HepG2 (cell line): ENCODE measurements around the gene C2orf92. TPM values are rescaled to one million over a fixed set of nuclear protein-coding genes. Genes with fewer than 3 reads are reported as not detected.

Experiments
- ARNT2 ChIP-seq: sonication (generic); formaldehyde crosslinking; IDR thresholded peaks from 2 replicates; pipeline ENCODE4 v1.8.0; 2022; ENCODE audit warnings: mild to moderate bottlenecking, low read depth, missing genetic modification reagents, moderate library complexity
- ATAD3A ChIP-seq: sonication (generic); formaldehyde crosslinking; IDR thresholded peaks from 2 replicates; pipeline ENCODE4 v1.4.0; 2020; ENCODE audit warnings: missing genetic modification reagents
- CSRNP1 ChIP-seq: sonication (generic); formaldehyde crosslinking; IDR thresholded peaks from 2 replicates; pipeline ENCODE4 v1.8.1; 2023; ENCODE audit warnings: mild to moderate bottlenecking, missing genetic modification reagents
- ELF1 ChIP-seq: sonication (generic); formaldehyde crosslinking; IDR thresholded peaks from 2 replicates; pipeline ENCODE4 v1.4.0; 2020; ENCODE audit warnings: missing genetic modification reagents
- FLYWCH1 ChIP-seq: sonication (generic); formaldehyde crosslinking; IDR thresholded peaks from 2 replicates; pipeline ENCODE4 v1.8.1; 2023; ENCODE audit warnings: mild to moderate bottlenecking, missing genetic modification reagents
- JUND ChIP-seq: sonication (generic); formaldehyde crosslinking; IDR thresholded peaks from 2 replicates; pipeline ENCODE4 v1.8.0; 2022; ENCODE audit warnings: mild to moderate bottlenecking, missing genetic modification reagents
- PRPF4 ChIP-seq: fragments of 200-400 bp; formaldehyde crosslinking; IDR thresholded peaks from 2 replicates; pipeline ENCODE4 v1.6.1; 2016; ENCODE audit warnings: low read length, low read depth; ENCODE audit not compliant: poor library complexity, severe bottlenecking
- RAD21 ChIP-seq: fragments of 450-650 bp; formaldehyde crosslinking; IDR thresholded peaks from 2 replicates; pipeline ENCODE4 v1.5.0; 2020; ENCODE audit warnings: mild to moderate bottlenecking
- TBP ChIP-seq: sonication (generic); formaldehyde crosslinking; IDR thresholded peaks from 2 replicates; pipeline ENCODE4 v1.5.0; 2020; ENCODE audit warnings: missing genetic modification reagents
- TBX3 ChIP-seq: fragments of 450-650 bp; IDR thresholded peaks from 2 replicates; pipeline ENCODE4 v1.6.1; 2017; ENCODE audit warnings: antibody characterized with exemption, mild to moderate bottlenecking, inconsistent platforms, borderline replicate concordance
- TFE3 ChIP-seq: IDR thresholded peaks from 2 replicates; pipeline ENCODE4 v1.6.1; 2016
- TRIM24 ChIP-seq: sonication (generic); formaldehyde crosslinking; IDR thresholded peaks from 2 replicates; pipeline ENCODE4 v1.8.0; 2022; ENCODE audit warnings: mild to moderate bottlenecking, missing genetic modification reagents
- ZBTB21 ChIP-seq: sonication (generic); formaldehyde crosslinking; IDR thresholded peaks from 2 replicates; pipeline ENCODE4 v1.4.0; 2020; ENCODE audit warnings: missing genetic modification reagents
- ZFP37 ChIP-seq: sonication (generic); formaldehyde crosslinking; IDR thresholded peaks from 2 replicates; pipeline ENCODE4 v1.4.0; 2020; ENCODE audit warnings: missing genetic modification reagents, borderline replicate concordance
- ZFY ChIP-seq: sonication (generic); formaldehyde crosslinking; IDR thresholded peaks from 2 replicates; pipeline ENCODE4 v1.4.0; 2020; ENCODE audit warnings: missing genetic modification reagents
- ZKSCAN8 ChIP-seq: IDR thresholded peaks from 2 replicates; pipeline ENCODE4 v1.6.1; 2016; ENCODE audit warnings: borderline replicate concordance, missing genetic modification reagents, missing compliant biosample characterization
- ZMYM3 ChIP-seq: sonication (generic); formaldehyde crosslinking; IDR thresholded peaks from 2 replicates; pipeline ENCODE4 v1.5.1; 2020; ENCODE audit warnings: mild to moderate bottlenecking, missing genetic modification reagents
- ZNF337 ChIP-seq: sonication (generic); formaldehyde crosslinking; IDR thresholded peaks from 2 replicates; pipeline ENCODE4 v1.5.1; 2020; ENCODE audit warnings: missing genetic modification reagents, low read depth, mild to moderate bottlenecking, borderline replicate concordance
- ZNF350 ChIP-seq: sonication (generic); formaldehyde crosslinking; IDR thresholded peaks from 2 replicates; pipeline ENCODE4 v1.4.0; 2020; ENCODE audit warnings: mild to moderate bottlenecking, low read depth, missing genetic modification reagents, borderline replicate concordance
- ZNF367 ChIP-seq: sonication (generic); formaldehyde crosslinking; IDR thresholded peaks from 2 replicates; pipeline ENCODE4 v1.4.0; 2020; ENCODE audit warnings: missing genetic modification reagents, borderline replicate concordance
- polyA plus RNA-seq, 8 experiments: library from polyadenylated mRNA; depleted of rRNA in 3 of 8; stranded (reverse) in 7 of 8; unstranded in 1 of 8; fragments of >200 nt; fragmentation: Illumina TruSeq in 4 of 8; extraction: Trizol in 4 of 8; gene quantifications; 2 replicates each; pipeline versions ENCODE4 v1.2.1 to v1.2.3, GENCODE V29; 2011 to 2016; ENCODE audit warnings: low read depth in 4 of 8, missing spikeins in 1 of 8, mixed read lengths in 1 of 8; ENCODE audit not compliant: insufficient read depth in 1 of 8
- total RNA-seq, 5 experiments: library from RNA; depleted of rRNA; stranded (reverse); fragments of >200 nt; fragmentation: Illumina TruSeq; extraction: Trizol; gene quantifications; 2 replicates each; pipeline ENCODE4 v1.2.3, GENCODE V29; 2016; ENCODE audit warnings: low read depth in 1 of 5
- TF ChIP-seq, protein P1 (sequence below): sonication (generic); formaldehyde crosslinking; IDR thresholded peaks from 2 replicates; pipeline ENCODE4 v1.4.0; 2020; ENCODE audit warnings: missing genetic modification reagents
- TF ChIP-seq, protein P2 (sequence below): sonication (generic); formaldehyde crosslinking; IDR thresholded peaks from 2 replicates; pipeline ENCODE4 v1.4.0; 2020; ENCODE audit warnings: missing genetic modification reagents, mild to moderate bottlenecking, borderline replicate concordance
- TF ChIP-seq, protein P3 (sequence below): sonication (generic); formaldehyde crosslinking; IDR thresholded peaks from 2 replicates; pipeline ENCODE4 v1.4.0; 2020; ENCODE audit warnings: missing genetic modification reagents, borderline replicate concordance

The C2orf92 gene
- total and polyA plus RNA-seq, 2 of the 13 experiments (the other 11 are each of a cell fraction or from before 2014, with no cell fraction given) = 4.9 to 5.0 TPM

DNA sequence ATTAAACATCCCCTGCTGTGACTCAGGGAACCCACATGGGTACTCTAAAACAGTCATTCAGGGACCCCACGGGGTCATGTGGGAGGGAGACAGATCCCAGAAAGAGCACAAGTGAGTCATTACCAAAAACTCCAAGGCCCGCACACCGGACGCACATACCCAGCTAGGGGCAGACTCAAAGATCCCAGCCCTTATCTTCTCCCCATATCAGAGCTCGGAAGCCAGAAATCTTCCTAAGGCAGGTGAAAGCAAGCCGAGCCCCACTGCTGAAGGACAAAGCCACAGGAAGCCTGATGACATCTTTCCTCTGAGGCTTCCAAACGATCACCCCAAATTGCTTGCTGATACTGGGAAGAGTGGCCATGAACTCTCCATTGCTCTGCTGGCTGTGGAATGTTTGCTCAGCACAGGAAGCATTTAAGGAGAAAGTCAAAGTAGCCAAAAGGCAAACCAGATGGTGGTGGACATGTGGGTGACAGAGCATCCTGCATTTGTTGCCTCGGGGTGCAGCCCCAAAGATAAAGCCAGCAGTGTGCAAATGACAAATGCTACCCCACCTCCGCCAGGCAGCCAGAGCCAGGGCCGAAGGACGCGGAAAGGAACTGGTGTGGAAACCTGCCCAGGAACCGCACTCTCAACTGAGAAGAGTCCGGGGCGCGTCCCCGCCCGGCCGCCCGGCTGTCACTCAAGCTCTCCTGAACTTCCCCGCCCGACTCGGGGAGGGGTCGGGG, 6.5 kb upstream of the C2orf92 start (continued):
- TF ChIP-seq, protein P1, sequence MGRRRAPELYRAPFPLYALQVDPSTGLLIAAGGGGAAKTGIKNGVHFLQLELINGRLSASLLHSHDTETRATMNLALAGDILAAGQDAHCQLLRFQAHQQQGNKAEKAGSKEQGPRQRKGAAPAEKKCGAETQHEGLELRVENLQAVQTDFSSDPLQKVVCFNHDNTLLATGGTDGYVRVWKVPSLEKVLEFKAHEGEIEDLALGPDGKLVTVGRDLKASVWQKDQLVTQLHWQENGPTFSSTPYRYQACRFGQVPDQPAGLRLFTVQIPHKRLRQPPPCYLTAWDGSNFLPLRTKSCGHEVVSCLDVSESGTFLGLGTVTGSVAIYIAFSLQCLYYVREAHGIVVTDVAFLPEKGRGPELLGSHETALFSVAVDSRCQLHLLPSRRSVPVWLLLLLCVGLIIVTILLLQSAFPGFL (CRISPR knock-in tag) = no peak
- TF ChIP-seq ZBTB21 (CRISPR knock-in tag) (0 out of 2 replicates have a peak, but pooled peaks have one; percentile 8), TRIM24 (CRISPR knock-in tag) (no peak), ATAD3A (CRISPR knock-in tag) (no peak), TFE3 (CRISPR knock-in tag) (peak; percentile 8; the same call in 1 of the 2 replicates), ZNF367 (CRISPR knock-in tag) (0 out of 2 replicates have a peak, but pooled peaks have one; percentile 41), FLYWCH1 (CRISPR knock-in tag) (no peak), ZMYM3 (CRISPR knock-in tag) (0 out of 2 replicates have a peak, but pooled peaks have one; percentile 32), RAD21 (CRISPR knock-in tag) (0 out of 2 replicates have a peak, but pooled peaks have one; percentile 43), PRPF4 (no peak), ARNT2 (no peak; the same call in 1 of the 2 replicates), ZNF337 (CRISPR knock-in tag) (no peak), CSRNP1 (CRISPR knock-in tag) (no peak), ZNF350 (CRISPR knock-in tag) (peak; percentile 25; the same call in 1 of the 2 replicates), ZFY (CRISPR knock-in tag) (0 out of 2 replicates have a peak, but pooled peaks have one; percentile 44), JUND (CRISPR knock-in tag) (no peak), TBX3 (no peak), TBP (CRISPR knock-in tag) (no peak), ELF1 (CRISPR knock-in tag) (peak; percentile 8; the same call in 1 of the 2 replicates), ZFP37 (no peak), ZKSCAN8 (CRISPR knock-in tag) (no peak)
- TF ChIP-seq, protein P2, sequence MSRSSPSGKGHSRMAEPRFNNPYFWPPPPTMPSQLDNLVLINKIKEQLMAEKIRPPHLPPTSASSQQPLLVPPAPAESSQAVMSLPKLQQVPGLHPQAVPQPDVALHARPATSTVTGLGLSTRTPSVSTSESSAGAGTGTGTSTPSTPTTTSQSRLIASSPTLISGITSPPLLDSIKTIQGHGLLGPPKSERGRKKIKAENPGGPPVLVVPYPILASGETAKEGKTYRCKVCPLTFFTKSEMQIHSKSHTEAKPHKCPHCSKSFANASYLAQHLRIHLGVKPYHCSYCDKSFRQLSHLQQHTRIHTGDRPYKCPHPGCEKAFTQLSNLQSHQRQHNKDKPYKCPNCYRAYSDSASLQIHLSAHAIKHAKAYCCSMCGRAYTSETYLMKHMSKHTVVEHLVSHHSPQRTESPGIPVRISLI (CRISPR knock-in tag) = no peak
- TF ChIP-seq, protein P3, sequence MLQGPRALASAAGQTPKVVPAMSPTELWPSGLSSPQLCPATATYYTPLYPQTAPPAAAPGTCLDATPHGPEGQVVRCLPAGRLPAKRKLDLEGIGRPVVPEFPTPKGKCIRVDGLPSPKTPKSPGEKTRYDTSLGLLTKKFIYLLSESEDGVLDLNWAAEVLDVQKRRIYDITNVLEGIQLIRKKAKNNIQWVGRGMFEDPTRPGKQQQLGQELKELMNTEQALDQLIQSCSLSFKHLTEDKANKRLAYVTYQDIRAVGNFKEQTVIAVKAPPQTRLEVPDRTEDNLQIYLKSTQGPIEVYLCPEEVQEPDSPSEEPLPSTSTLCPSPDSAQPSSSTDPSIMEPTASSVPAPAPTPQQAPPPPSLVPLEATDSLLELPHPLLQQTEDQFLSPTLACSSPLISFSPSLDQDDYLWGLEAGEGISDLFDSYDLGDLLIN (CRISPR knock-in tag) = 0 out of 2 replicates have a peak, but pooled peaks have one; percentile 61
